ENCODE data around the gene CADM1. TPM values are rescaled to one million over a fixed set of nuclear protein-coding genes. Genes with fewer than 3 reads are reported as not detected.

CADM1 gene
- total and polyA plus RNA-seq, 10 of the 15 experiments (the other 5 are each of a cell fraction or from before 2014, with no cell fraction given) = 0.03 to 0.48 (median 0.15) TPM; not detected in 3

- Histone ChIP-seq H3K36me3 (ENCODE audit: control insufficient read depth in 2 of 2, insufficient read depth in 2 of 2, low read length in 1 of 2) (no peaks in the 10 kb centered on the region), H3K27ac (ENCODE audit: control insufficient read depth, insufficient read depth) (no peak overlapping the region), H3K9me3 (replicated peaks; ENCODE audit: control insufficient read depth, insufficient read depth, low read length) (no peaks in the 10 kb centered on the region), H3K4me1 (ENCODE audit: control insufficient read depth, insufficient read depth, low read length) (no peaks in the 10 kb centered on the region), H3K79me2 (ENCODE audit: control insufficient read depth, insufficient read depth, low read length) (no peaks in the 10 kb centered on the region), H3K27me3 (replicated peaks in 1 of 2; ENCODE audit: control insufficient read depth in 2 of 2, insufficient read depth in 2 of 2, low read length in 1 of 2) (no peaks in the 10 kb centered on the region; a peak in 1 of 4 replicates), H3K4me3 (no peak overlapping the region), H3K4me2 (ENCODE audit: control insufficient read depth, insufficient read depth) (no peak overlapping the region), H3K9ac (ENCODE audit: control insufficient read depth, insufficient read depth, low read length) (no peak overlapping the region), H4K20me1 (ENCODE audit: control insufficient read depth, insufficient read depth) (no peaks in the 10 kb centered on the region), H2AFZ (ENCODE audit: control insufficient read depth, low read depth, low read length) (no peak overlapping the region)
- intact Hi-C loops (cut with micrococcal nuclease; ENCODE audit: unreplicated experiment) (no loop called here), in situ Hi-C loops (cut with MboI) (no loop called here)
- DNase-seq (ENCODE audit: low read depth, low spot score) (no peak), ATAC-seq (no peak), FAIRE-seq (no peak)
- no TSS peak for BruUV-seq (replicated peaks)
- ChIA-PET RAD21 (ENCODE audit: unreplicated experiment) (no interaction called here), POLR2A (no interaction called here), SMC1A (ENCODE audit: uncharacterized antibody, unreplicated experiment) (no interaction called here), CTCF (no interaction called here)
- no peak for TF ChIP-seq SMARCA5 (IDR thresholded peaks at IDR 0.05)
- no peak for TF ChIP-seq DPF2 (IDR thresholded peaks at IDR 0.05)
- TF ChIP-seq ZNF217 (IDR thresholded peaks at IDR 0.05) = no peak
- TF ChIP-seq EP300 (IDR thresholded peaks at IDR 0.05; ENCODE audit: borderline replicate concordance in 1 of 2, control insufficient read depth in 1 of 2, low read depth in 2 of 2, low read length in 2 of 2) = no peak
- TF ChIP-seq ZBTB4 (CRISPR knock-in tag; IDR thresholded peaks at IDR 0.05) = no peak
- no peak for TF ChIP-seq STAT3 (IDR thresholded peaks at IDR 0.05; ENCODE audit: low read depth, low read length)
- no peak for TF ChIP-seq HDAC2 (IDR thresholded peaks at IDR 0.05)
- no peak for TF ChIP-seq PKNOX1 (IDR thresholded peaks at IDR 0.05)
- TF ChIP-seq RB1 (IDR thresholded peaks at IDR 0.05; ENCODE audit: borderline replicate concordance) = no peak
- no peak for TF ChIP-seq SKIL (IDR thresholded peaks at IDR 0.05; ENCODE audit: low read depth, poor library complexity, severe bottlenecking)
- no peak for TF ChIP-seq PAX5 (IDR thresholded peaks at IDR 0.05; ENCODE audit: borderline replicate concordance, low read depth, low read length)
- TF ChIP-seq E2F4 (IDR thresholded peaks at IDR 0.05; ENCODE audit: low read depth, low read length) = no peak
- WGBS (ENCODE audit: insufficient coverage, insufficient replicate concordance, low lambda C conversion rate, missing lambda C conversion rate) = 5% methylated on average over 2 of the region's 2 CpGs
Observed at GRCh38 chr11:115398333-115399080, 105.7 kb downstream of the CADM1 start.
